A673 (cell line): ENCODE measurements around the gene LRRC42.

Experiments used
- CTCF ChIP-seq: fragments of 300-800, 200-600 bp; sonication (generic); conservative IDR thresholded peaks from 2 replicates; pipeline ENCODE4 v1.5.1; 2017; ENCODE audit warnings: low read depth, mild to moderate bottlenecking, antibody characterized with exemption, low read length, moderate library complexity, mixed read lengths
- EZH2 ChIP-seq: fragments of 200-600 bp; sonication (generic); IDR thresholded peaks from 2 replicates; pipeline ENCODE4 v1.6.1; 2017; ENCODE audit warnings: borderline replicate concordance, low read depth, mild to moderate bottlenecking, mixed read lengths, antibody characterized with exemption, low read length; ENCODE audit not compliant: poor library complexity, severe bottlenecking

DNA sequence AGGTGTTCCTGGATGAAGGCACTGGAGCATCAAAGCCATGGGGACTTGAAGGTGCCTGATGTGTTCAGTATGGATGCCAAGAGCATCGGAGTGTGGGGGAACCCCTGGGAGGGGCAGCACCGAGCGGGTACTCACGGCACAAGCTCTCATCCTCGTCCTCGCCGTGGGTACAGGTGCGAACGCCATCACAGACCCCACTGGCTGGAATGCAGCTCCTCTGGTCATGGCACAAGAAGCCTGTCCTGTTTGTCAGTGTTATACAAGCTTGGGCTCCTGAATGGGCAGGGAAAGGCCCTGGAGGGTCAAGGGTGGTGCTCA, 65.8 kb downstream of the LRRC42 start:
- no peak for TF ChIP-seq CTCF
- no peak for TF ChIP-seq EZH2
